ENCODE data around the gene CDKAL1.

GRCh38 chr6:20626165-20626564 is 91.9 kb downstream of the CDKAL1 start:
- TF ChIP-seq CTCF (conservative IDR thresholded peaks at IDR 0.05; ENCODE audit: low read length) = no peak
- TF ChIP-seq EZH2phosphoT487 (IDR thresholded peaks at IDR 0.05; ENCODE audit: borderline replicate concordance) = no peak
